Astrocyte of the spinal cord (primary cell): ENCODE results near the gene PIGC.
"Not testable (repeated sequence)": the region's sequence is repeated elsewhere in the genome, so short reads cannot be mapped to it uniquely, and the experiment has no call there.

Experiments used
- DNase-seq: peaks from one replicate; pipeline ENCODE4 v3.0.0; 2011; ENCODE audit warnings: low read depth, low spot score
- H3K4me3 ChIP-seq: 2 replicates; pipeline ENCODE4 v1.5.1; 2011; ENCODE audit warnings: low read depth, mild to moderate bottlenecking, low read length, moderate library complexity
- CTCF ChIP-seq: IDR thresholded peaks from 2 replicates; pipeline ENCODE4 v1.5.1; 2012; ENCODE audit warnings: low read depth, mild to moderate bottlenecking, low read length, inconsistent platforms
- in situ Hi-C: cut with HindIII; loops from 2 replicates; pipeline ENCODE4 v1.10.0; 2017; ENCODE audit warnings: low sequenced_read_pairs

The PIGC gene

GRCh38 chr1:172446547-172446946, 2.7 kb upstream of the PIGC start:
- in situ Hi-C loops: no loop called here
- no peak for TF ChIP-seq CTCF
- no peak for DNase-seq
- H3K4me3 ChIP-seq: no peak overlapping the region

DNA sequence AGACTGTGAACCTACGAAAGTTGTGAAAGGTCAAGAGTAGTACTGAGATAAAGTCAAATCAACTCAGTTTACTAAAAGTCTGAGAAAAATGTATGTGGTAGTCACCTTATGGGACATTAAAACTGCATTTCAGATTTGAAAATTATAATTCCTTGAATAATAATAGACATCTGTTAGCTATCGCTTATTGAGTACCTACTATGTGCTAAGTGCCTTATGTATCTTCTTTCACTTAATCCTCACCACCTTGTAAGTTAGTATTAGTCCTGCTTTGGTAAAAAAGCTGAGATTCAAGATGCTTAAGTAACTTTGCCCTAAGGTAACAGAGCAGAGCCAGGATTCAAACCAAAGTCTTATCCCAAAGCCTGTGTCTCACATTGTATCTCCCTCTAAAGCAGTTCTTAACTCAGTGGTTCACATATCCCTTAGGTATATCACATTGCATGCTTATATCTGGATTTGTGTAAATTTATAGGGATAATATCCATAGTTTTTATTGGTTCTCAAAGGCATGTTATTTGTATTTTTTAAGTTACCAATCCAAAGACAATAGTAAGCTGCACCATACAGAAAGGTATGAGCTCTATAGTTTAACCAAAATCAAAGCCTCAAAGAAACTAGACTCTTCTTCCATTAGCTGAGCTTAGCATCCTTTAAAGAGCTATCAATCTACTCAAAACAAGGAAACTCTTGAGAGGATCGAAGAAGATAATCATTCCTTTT, 865 bp downstream of the PIGC start:
- in situ Hi-C loops: no loop called here
- peak overlapping the region; percentile 58 for H3K4me3 ChIP-seq
- TF ChIP-seq CTCF: no peak
- no peak for DNase-seq

GRCh38 chr1:172442404-172442803, 1.5 kb downstream of the PIGC start:
- no peak overlapping the region for H3K4me3 ChIP-seq
- TF ChIP-seq CTCF: no peak
- no peak for DNase-seq
- in situ Hi-C loops: no loop called here

DNA sequence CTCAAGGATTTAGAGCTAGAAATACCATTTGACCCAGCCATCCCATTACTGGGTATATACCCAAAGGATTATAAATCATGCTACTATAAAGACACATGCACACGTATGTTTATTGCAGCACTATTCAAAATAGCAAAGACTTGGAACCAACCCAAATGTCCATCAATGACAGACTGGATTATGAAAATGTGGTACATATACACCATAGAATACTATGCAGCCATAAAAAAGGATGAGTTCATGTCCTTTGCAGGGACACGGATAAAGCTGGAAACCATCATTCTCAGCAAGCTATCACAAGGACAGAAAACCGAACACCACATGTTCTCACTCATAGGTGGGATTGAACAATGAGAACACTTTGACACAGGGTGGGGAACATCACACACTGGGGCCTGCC, 6.7 kb downstream of the PIGC start:
- H3K4me3 ChIP-seq, DNase-seq, in situ Hi-C loops: not testable (repeated sequence)

- no peak for TF ChIP-seq CTCF
- in situ Hi-C loops: no loop called here
- no peak overlapping the region for H3K4me3 ChIP-seq
- no peak for DNase-seq
These were observed 12.1 kb downstream of the PIGC start for GRCh38 chr1:172431721-172432192.

DNA sequence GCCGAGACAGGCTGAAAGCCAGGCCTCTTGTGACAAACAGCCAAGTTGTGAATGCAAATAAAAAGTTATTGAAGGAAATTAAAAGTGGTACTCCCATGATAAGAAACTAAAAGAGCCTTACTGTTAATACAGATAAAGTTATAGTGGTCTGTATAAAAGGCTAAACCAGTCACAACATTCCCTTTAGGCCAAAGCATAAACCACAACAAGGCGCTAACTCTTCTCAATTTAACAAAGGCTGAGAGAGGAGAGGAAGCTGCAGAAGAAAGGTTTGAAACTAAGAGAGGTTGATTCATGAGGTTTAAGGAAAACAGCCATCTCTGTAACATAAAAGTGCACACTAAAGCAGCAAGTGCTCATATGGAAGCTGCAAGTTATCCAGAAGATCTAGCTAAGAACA, 12.7 kb downstream of the PIGC start:
- no peak overlapping the region for H3K4me3 ChIP-seq
- in situ Hi-C loops: no loop called here
- no peak for TF ChIP-seq CTCF
- no peak for DNase-seq

- no peak overlapping the region for H3K4me3 ChIP-seq
- no peak for DNase-seq
- in situ Hi-C loops: no loop called here
- no peak for TF ChIP-seq CTCF
These were observed 13.8 kb downstream of the PIGC start for GRCh38 chr1:172430128-172430454.
